ENCODE data around the gene HSPA9.

Gene HSPA9

DNA sequence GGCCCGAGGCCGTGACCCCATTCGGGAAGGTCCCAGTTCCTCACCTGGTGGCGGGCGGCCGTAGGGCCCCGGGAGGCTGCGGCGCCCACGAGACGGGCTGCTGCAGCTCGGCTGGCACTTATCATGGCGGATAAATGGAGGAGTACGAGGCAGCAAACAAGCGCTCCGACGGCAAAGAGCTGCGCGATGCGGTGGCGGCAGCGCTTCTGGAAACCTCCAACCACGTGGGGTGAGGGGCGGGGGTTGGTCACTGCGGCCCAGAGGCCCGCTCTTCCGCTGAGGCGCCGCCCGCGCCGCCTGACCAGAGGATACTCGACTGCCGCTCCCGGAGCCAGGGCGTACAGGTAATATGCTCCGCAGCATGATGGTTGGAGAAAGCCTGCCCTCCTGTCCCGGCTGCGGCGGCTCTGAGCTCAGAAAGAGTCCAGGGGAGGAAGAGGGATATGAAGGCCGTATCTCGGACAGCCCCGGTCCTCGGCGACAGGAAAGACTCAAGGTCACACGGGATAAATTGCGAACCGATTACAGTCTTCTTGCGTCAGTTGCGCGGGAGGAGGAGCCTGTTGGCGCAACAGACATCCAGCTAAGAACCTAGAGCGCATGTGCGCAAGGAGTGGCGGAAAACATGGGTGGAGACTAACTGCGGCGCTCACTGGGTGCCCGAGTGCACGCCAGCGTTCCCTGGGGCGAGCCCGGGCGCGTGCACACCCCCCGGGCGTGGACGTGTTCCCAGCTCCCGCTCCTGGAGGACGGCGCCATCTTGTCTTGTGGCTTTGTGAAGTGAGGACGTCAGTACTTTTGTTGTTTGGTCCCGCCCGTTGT, at the start of gene HSPA9:
Gene HSPA9 (minus strand): TSS at position 208 of the 822 bp plus-strand sequence. CDS start 83 bp downstream, at position 125.
- peak; percentile 98 to 100 for DNase-seq

DNA sequence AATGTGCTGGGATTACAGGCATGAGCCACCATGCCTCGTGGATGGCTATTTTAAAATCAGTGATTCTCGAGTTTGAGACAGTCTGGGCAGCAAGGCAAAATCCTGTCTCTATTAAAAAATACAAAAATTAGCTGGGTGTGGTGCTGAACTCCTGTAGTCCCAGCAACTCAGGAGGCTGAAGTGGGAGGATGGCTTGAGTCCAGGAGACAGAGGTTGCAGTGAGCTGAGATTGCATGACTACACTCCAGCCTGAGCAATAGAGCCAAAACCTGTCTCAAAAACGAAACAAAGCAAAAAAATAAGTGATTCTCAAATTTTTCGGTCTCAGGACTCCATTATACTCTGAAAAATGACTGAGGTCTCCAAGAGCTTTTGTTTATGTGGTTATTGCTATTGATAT, 47.9 kb upstream of the HSPA9 start:
- no peak for DNase-seq

DNA sequence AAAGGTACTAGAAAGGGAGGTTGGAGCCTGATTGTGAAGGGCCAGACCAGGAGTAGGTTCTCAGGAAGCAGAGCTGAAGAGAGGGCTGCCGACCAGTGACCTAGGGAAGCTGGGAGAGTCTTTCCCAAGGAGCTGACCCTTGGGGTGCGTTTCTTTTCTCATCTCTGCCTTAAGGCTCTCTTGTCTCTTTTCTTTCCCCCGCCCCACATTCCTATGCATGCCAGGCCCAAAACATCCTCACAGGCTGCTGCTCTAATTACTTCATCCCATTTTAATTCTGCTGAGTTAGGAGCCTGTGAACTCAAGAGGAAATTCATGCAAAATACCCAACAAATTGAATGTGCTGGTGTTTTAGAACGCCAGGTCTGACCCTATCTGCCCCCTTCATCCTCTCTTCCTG, 46.9 kb upstream of the HSPA9 start:
- no peak for DNase-seq

DNA sequence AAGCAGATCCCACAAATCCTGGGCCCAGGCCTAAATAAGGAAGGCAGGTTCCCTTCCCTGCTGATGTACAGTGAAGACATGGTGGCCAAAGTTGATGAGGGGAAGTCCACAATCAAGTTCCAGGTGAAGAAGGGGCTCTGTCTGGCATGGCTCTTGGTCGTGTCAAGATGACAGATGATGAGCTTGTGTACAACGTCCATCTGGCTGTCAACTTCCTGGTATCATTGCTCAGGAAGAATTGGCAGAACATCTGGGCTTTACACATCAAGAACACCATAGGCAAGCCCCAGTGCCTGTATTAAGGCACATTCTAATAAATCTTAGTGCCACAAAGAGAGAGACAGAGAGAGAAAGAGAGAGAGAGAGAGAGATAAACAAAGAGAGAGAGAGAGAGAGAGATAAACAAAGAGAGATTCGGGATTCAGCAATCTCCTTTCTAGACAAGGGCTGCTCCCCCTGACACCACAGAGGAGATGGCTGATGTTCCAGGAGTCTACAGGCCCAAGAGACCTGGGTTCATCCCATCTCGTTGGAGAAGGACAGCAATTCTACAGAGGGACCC, 45.5 kb upstream of the HSPA9 start:
- DNase-seq = no peak

DNA sequence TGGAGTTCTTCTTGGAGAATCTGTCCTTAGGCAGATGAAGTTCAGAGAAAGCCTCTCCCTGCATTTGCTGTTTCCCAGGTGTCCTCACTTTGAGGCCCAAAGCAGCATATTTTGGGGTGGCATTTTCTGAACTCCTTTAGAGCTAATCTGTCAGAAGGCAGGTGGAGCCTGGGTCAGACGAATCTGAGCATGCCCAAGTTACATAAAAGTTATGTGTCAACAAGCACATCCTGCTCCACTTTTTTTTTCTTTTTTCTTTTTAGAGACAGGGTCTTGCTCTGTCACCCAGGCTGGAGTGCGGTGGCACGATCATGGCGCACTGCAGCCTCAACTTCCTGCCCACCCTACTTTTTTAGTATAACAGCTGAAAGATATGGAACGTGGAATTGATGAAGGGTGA, 41.3 kb upstream of the HSPA9 start:
- DNase-seq = no peak

DNA sequence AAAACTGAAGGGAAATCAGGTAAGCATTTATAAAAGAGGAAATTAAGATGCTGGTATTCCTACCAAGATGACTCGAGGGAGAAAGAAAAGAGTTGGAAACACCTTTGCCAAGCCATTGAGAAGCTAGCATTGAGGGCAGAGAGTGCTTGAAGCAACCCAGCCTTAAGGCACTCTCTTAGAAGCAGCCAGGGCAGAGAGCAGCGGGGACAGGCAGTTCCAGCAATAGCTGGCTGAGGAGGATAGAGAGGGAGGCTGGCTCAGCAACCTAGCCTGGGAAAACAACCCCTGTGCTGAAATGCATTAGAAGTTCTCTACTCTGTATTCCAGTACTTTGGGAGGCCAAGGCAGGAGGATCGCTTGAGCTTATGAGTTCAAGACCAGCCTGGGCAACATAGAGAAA, 40.3 kb upstream of the HSPA9 start:
- DNase-seq = no peak

DNA sequence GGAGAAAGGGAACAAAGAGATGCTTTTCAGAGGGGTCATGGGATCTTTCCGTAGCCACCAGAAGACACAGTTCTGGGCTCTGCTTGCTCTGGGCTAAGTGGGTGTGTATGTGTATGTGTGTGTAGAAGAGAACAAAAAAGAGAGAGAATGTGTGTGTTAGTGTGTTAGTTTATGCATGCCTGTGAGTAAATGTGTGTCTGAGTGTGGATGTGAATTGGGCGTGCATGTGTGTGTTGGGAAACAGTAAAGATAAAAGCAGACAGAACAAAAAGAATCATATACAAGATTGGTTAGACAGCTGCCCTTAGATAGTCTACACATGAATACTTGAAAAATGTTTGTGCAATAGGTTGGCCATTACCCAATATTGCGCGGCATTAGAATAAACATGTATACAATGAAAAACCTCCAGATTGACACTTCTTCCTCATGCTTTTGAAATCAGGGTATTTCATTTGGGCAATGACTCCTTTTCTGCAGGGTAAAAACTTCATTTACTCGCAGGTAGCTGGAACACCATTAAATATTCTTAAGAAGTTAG, 36.5 kb upstream of the HSPA9 start:
- DNase-seq = no peak

DNA sequence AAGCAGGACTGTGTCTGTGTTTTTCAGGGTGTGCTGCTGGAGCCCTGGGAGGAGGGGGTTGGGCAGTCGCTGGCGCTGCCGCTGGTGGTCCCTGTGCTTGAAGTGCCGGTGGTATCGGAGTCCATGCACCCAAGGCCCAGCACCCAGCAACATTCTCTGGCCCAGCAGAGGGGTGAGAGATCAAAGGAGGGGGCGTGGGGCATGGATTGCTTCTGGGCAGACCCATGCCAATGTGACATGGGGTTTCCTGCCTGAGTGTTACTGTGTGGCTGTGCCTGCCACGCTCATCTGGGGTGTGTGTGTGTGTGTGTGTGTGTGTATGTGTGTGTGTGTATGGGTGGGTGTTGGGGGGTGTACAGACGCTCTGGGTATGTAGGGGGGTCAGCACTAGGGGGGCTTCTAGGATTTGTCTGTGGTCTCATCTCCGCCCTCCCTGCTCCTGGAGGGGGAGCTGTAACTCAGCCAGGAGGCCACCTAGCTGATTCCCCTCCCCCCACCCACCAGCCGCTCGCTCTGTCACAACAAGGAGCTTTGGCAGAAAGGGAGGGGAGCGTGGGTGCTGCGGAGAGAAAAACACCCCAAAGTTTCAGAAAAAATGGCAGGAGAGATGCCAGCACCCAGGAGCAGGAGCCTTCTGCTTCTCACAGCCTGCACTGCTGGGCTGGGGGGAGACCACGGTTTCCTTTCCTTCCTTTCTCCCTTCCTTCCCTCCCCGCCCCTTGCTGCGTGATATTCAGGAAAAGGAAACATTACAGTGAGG, 35.9 kb upstream of the HSPA9 start:
- DNase-seq = no peak

DNA sequence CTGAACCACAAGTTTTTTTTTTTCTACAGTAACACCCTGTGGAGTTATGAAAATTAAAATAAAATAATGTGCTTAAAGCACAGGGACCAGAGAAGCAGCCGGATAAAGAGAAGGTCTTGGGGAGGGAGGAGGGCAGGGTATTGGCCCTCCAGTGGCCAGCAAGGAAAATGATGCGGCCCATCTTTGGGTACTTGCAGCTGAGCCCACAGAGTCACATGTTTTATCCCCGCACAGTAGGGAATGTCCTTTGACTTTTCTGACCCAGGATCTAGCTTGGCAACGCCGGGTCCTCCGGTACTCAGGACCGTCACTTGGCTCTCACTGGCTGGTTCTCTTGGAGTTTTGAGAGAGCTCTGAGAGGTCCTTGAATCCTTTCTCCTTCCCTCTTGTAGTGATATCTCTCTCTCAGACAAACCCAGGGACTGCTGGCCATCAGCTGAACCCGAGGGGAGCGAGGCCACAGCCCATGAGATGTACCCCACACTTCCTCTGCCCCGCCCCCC, 35.3 kb upstream of the HSPA9 start:
- DNase-seq = no peak

DNA sequence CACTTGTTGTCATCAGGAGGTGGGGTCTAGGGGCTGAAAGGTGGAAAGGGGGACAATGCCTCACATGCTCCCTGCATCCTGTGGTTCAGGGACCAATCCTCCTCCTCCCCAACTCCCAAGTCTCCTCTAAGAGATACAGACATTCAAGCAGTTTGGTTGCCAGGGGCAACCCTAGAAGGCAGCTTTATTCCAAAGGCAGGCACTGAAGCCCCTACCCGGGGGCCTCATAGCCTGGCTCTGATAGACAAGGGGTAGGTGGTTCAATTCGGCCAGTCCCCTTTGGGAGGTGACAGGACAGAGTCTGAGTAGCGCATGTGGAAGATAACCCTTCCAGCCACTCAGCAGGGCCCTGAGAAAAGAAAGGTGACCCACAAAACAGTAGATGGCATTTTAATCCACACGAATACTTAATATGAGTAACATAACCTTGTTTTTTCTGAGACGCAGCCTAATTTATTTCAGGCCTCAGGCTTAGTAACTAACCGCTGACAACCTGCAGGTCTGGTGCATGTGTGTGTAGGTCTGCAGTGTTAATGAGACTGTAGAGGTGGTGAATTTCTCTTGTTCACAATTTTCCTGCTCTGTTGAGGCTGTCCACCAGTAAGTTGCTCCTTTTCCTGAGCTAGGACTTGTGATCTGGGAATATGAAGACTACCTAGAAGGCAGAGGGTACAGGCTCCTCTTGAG, 31.3 kb upstream of the HSPA9 start:
- DNase-seq = no peak

DNA sequence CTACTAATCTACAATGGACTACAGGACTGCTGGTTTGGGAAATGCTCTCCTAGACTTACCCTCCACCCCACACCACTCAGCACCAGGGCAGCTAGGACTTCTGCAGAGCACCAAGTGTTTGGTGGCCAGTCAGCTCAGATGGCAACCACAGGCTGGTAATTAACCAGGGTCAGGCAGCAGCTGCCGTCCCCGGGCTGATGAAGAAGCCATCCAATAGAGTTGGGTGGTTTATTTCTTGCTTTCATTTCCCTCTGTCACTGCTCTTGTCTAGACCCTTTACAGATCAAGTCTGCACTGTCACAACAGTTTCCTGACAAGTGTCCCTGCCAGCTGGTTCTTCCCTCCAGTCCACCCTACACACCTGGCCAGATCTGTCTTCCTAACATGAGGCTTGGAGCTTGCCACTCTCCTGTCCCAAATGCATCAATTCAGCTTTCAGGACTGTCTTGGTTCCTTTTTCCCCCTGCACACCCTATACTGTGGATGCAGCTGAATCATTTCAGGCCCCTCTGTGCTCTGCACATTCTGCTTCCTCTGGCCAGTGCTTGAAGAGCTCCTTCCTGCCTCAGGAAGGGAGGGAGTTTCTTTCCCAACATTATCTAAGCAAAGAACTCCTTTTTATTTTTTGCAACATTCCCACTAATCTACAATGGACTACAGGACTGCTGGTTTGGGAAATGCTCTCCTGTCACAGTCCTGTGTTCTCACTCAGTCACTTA, 30.2 kb upstream of the HSPA9 start:
- no peak for DNase-seq

DNA sequence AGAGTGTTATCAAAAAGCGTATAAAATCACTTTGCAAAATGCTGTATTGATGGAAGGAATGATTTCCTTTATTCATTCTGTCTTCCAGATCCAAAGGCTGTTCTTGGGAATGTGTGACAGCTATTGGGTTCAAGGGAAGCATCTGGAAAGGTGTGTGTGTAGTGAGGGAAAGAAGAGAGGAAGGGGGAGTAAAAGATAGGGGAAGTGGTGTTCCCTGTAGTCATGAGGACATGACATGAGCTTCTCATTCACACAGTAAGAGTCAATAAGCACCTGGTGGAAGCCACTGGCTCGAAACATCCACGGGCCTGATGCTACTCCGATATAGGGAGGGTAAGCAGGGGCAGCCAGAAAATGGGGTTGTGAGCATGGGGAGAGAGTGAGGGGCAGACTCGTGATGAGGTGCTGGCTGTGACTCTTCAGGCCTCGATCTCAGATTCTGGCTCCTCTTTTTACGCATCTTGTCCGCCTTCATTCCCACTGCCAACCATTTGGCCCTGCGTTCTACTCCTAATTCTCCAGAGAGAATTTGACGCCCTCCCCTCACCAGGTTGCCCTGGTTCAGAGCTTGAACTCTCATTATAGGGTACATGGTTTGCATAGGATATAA, 29.1 kb upstream of the HSPA9 start:
- no peak for DNase-seq

DNA sequence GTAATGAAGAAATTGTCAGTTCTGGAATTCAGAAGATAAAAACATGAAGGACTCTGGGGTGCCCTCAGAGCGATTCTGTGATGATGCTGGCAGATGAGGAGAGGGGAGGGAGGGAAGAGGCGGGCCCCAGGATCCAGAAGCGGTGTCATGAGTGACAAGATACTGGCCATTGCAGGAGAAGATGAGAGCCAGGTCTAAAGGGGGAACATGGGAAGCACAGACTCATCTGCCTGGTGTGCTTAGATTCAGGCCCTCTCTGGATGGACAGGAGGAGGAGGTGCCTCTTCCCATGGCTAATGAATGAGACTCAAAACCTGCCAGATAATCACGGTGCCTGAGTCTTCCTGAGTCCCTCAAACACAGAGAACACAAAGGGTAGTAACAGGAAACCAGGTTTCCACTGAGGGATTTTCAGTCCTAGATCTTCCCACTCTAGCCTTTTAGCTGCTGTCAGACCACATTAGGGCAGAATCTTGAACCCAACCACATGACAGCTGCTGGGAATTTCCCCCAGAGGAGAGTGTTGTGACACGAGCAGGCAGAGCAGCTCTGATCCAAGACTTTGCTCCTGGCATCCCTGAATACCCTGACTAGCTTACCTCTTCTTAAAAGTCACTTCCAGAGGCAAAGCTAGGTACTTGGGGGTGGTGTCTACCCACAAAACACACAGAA, 28.2 kb upstream of the HSPA9 start:
- DNase-seq = no peak

DNA sequence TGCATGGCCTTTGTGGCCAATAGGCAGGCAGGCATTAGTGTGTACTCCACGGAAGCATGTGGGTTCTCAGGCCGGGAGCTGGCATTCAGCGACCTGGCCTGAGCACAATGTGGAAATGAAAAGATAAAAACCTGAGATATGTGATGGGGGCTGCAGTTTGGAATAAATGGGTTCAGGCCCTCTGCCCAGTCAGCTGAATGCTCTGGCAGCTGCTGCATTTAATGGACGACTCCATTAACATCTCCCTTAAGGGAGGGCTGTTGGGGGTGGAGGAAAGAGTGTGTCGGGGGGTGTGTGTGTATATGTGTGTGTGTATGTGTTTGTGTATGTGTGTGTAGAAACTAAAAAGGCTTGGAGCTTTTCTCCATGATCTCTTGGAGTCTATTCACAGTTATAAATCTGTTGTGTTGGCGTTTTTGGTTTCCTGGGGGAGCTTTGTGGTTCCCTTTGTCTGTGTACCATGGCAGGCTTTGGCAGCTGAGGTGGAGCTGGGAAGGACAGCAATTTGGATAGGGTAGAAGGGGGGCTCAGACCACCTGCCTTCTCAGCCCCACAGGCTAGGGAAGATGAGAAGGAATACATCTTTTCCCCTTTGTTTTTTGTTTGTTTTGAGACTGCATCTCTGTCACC, 27.3 kb upstream of the HSPA9 start:
- DNase-seq = no peak

DNA sequence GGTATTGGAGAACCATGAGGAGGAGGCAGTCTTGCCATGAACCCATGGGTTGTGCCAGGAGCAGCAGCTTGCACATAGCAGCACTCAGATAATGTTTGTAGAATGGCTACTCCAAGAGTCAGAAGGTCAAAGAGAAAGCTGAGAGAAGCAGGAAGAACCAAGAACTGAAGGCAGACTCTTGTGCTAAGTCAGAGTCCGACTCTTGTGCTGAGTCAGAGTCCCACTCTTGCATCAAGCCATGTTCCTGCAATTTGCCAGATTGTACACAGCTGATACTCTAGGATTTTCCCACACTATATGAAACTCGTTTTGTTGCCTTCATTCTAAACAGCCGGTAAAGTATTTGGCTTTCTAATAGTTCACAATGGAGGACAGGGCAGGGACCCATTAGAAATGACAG, 26.2 kb upstream of the HSPA9 start:
- DNase-seq = peak in 1 of 2 experiments; percentile 12

DNA sequence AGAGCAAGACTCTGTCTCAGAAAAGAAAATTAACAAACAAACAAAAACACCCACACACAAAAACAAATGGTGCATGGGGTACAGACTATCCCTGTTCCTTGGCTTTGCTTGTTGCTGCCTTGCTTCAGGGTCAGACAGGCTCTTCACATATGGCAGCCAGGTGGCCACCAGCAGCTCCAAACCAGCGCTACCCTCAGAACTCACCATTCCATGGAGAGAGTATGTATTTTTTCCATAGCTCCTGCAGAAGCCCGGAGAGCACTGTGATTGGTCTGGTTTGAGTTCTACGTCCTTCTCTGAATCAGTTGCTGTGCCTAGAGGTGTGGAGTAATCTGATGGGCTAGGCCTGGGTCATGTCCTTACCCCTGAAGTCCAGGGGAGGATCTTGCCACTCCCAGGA, 25.2 kb upstream of the HSPA9 start:
- no peak for DNase-seq

DNA sequence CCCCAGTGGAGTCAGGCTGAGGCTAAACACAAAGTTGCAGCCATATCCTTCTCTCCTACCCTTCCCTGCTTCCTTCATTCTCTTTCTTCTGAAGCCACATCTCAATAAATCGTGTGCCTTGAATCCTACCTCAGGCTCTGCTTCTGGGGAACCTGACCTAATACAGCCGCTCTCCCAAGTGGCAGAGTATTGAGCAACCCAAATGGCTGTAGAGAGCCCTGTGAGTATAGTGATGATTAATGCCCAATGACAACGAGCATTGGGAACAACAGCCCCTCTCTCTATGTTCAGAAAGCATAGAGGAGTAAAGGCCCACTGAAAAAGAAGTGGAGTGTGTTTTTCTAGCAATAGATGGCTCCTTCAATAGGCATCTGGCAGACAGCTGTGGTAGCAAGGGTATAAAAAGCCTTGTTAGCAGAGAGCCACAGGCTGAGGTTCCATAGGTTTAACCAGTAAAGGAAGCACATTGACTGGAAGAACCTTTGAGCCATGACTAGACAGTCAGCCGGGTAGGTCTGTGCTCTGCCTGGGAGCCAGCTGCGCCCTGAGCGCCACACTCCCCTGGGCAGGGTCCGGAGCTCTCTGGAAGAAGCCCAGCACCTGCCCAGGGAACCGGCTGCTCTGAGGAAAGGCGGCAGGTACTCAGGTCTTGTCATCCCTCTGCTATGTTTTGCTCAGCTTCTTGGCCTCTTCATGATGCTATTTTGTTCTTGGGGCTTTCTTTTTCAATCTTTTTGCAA, 22.6 kb upstream of the HSPA9 start:
- no peak for DNase-seq

DNA sequence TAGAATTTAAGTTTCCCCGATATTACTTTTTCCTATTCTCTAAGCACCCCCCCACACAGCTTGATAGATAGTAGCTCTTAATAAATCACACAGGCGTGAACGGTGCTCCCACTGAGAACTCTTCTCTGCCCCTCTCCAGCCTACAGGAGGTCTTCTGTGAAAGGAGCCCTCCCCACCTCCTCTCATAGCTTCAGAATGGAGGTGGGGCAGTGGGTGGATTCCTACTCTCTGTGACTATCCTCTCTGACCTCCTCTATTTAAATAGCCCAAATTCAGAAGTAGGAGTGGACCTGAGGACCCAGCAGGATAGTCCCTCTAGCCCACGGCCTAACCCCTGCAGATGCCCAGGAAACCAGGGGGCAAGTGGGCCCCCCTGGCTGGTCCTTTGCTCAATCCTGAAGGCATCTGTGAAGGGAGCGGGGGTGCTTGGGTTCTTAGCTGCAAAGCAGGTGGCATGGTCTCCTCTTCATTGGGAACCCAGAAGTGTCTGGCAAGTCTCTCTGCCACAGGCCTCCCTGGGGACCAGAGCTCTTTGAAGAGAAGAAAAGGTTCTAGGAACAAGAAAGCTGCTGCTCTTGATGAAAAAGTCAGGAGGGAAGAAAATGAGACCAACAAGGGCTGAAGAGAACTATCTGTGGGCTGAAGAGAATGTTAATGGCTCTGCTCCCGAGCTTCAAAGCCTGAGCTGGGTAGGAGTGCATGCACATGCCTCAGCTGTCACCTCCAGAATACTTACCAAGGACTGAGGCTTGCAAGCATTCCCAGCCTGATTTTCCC, 21.1 kb upstream of the HSPA9 start:
- no peak for DNase-seq

DNA sequence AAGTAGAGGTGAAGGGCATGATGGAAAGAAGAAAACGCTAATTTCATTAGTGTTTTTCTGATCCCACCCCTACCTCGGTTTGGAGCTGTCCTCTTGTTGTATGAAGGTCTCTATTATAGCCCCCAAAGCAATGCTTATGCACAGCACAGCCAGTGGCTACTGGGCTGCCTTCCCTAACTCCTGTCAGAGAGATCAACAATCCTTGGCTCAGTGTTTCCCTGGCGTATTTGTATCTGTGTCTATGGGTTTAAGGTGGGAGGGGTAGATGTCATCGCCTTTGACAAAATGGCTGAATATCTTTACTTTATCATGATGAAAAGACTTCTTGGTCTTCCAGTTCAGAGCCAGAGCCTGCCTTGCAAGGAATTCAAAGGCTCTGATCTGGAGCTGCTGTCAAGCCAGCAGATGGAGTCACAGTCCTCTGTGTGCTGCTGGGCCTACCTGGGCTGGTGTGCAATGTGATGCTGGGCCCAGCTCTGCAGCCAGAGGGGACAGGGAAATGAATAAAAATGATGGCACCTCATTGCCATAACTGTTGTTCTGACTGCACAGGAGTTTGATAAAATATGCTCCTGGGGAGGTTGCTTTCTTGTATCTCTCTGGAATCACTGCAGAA, 20.1 kb upstream of the HSPA9 start:
- no peak for DNase-seq
